GM23338 (cell line): ENCODE results near the gene FBXO46. TPM values are rescaled to one million over a fixed set of nuclear protein-coding genes. Genes with fewer than 3 reads are reported as not detected.

Experiments used
- ATAC-seq: fragments of 200-7000 bp; cut with Tn5 transposase; 3 replicates; pipeline ENCODE4 v1.9.1; 2020
- DNase-seq: peaks from one replicate; pipeline ENCODE4 v3.0.0-alpha.2; 2015; ENCODE audit warnings: low spot score
- H2AFZ ChIP-seq: fragments of 200-600 bp; sonication (generic); 2 replicates; pipeline ENCODE4 v1.8.0; 2016; ENCODE audit warnings: antibody characterized with exemption, mild to moderate bottlenecking, moderate library complexity
- H3F3A ChIP-seq: fragments of 200-600 bp; sonication (generic); replicated peaks from 2 replicates; pipeline ENCODE4 v1.8.0; 2017; ENCODE audit warnings: antibody characterized with exemption, mixed run types, low read depth
- H3K27ac ChIP-seq: fragments of 200-600 bp; sonication (generic); 2 replicates; pipeline ENCODE4 v1.6.1; 2016; ENCODE audit warnings: low read depth
- H3K27me3 ChIP-seq: fragments of 200-600 bp; sonication (generic); 2 replicates; pipeline ENCODE4 v1.8.0; 2016; ENCODE audit warnings: mild to moderate bottlenecking, mixed run types, moderate library complexity; ENCODE audit not compliant: insufficient read depth
- H3K36me3 ChIP-seq: fragments of 200-600 bp; sonication (generic); 2 replicates; pipeline ENCODE4 v1.8.0; 2016; ENCODE audit warnings: mild to moderate bottlenecking; ENCODE audit not compliant: insufficient read depth
- H3K4me1 ChIP-seq: fragments of 200-600 bp; sonication (generic); 2 replicates; pipeline ENCODE4 v1.8.0; 2016; ENCODE audit warnings: mild to moderate bottlenecking, moderate library complexity; ENCODE audit not compliant: insufficient read depth
- H3K4me2 ChIP-seq: fragments of 200-600 bp; sonication (generic); 2 replicates; pipeline ENCODE4 v1.7.1; 2017; ENCODE audit warnings: mixed run types
- H3K4me3 ChIP-seq: fragments of 200-600 bp; sonication (generic); 2 replicates; pipeline ENCODE4 v1.6.1; 2016; ENCODE audit warnings: mixed run types
- H3K79me2 ChIP-seq: fragments of 200-600 bp; sonication (generic); replicated peaks from 2 replicates; pipeline ENCODE4 v1.8.0; 2017; ENCODE audit warnings: mild to moderate bottlenecking; ENCODE audit not compliant: insufficient read depth
- H3K9me2 ChIP-seq: fragments of 200-600 bp; sonication (generic); 2 replicates; pipeline ENCODE4 v1.8.0; 2017; ENCODE audit not compliant: insufficient read depth
- H4K20me1 ChIP-seq: fragments of 200-600 bp; sonication (generic); replicated peaks from 2 replicates; pipeline ENCODE4 v1.8.0; 2017; ENCODE audit warnings: mild to moderate bottlenecking; ENCODE audit not compliant: insufficient read depth
- H3K27ac Mint-ChIP-seq: 2 replicates; pipeline ENCODE4 v1.8.0; 2020; ENCODE audit warnings: inconsistent platforms, mild to moderate bottlenecking, moderate library complexity, mixed read lengths
- H3K27me3 Mint-ChIP-seq: 3 replicates; pipeline ENCODE4 v1.8.0; 2022; ENCODE audit warnings: low read depth, mild to moderate bottlenecking, moderate library complexity, mixed read lengths, inconsistent platforms; ENCODE audit not compliant: insufficient read depth, poor library complexity
- H3K36me3 Mint-ChIP-seq: 3 replicates; pipeline ENCODE4 v1.8.0; 2021; ENCODE audit warnings: low read depth, mild to moderate bottlenecking, inconsistent platforms, moderate library complexity, mixed read lengths
- H3K4me1 Mint-ChIP-seq: 3 replicates; pipeline ENCODE4 v1.8.0; 2020; ENCODE audit warnings: mild to moderate bottlenecking, inconsistent platforms, mixed read lengths
- H3K4me3 Mint-ChIP-seq: 3 replicates; pipeline ENCODE4 v1.8.0; 2021; ENCODE audit warnings: moderate library complexity, mild to moderate bottlenecking, inconsistent platforms, mixed read lengths
- H3K9me3 Mint-ChIP-seq: 3 replicates; pipeline ENCODE4 v1.8.0; 2020; ENCODE audit warnings: moderate library complexity, mild to moderate bottlenecking, inconsistent platforms, mixed read lengths
- CREB1 ChIP-seq: fragments of 250-450 bp; sonication (Bioruptor Pico); IDR thresholded peaks from 2 replicates; pipeline ENCODE4 v1.5.0; 2020; ENCODE audit warnings: low read depth, mild to moderate bottlenecking, moderate library complexity
- CTCF ChIP-seq, 2 experiments: fragments of 200-600 bp in 1 of 2; sonication (generic) in 1 of 2; conservative IDR thresholded peaks; 2 replicates each; pipeline versions ENCODE4 v1.5.1 to v1.6.1; 2016 to 2017; ENCODE audit warnings: antibody characterized with exemption in 2 of 2, low read depth in 2 of 2, mild to moderate bottlenecking in 2 of 2, moderate library complexity in 1 of 2
- ETS1 ChIP-seq: IDR thresholded peaks from 2 replicates; pipeline ENCODE4 v1.6.1; 2016; ENCODE audit warnings: antibody characterized with exemption
- EZH2 ChIP-seq: fragments of 200-600 bp; sonication (generic); IDR thresholded peaks from one replicate; pipeline ENCODE4 v1.8.0; 2017; ENCODE audit warnings: antibody characterized with exemption, mild to moderate bottlenecking, low read depth; ENCODE audit not compliant: unreplicated experiment
- EZH2phosphoT487 ChIP-seq: fragments of 200-600 bp; sonication (generic); IDR thresholded peaks from one replicate; pipeline ENCODE4 v1.8.1; 2018; ENCODE audit warnings: antibody characterized with exemption; ENCODE audit not compliant: unreplicated experiment
- JUNB ChIP-seq: IDR thresholded peaks from one replicate; pipeline ENCODE4 v1.6.1; 2016; ENCODE audit warnings: antibody characterized with exemption; ENCODE audit not compliant: unreplicated experiment
- NANOG ChIP-seq: IDR thresholded peaks from 2 replicates; pipeline ENCODE4 v1.6.1; 2016; ENCODE audit warnings: antibody characterized with exemption, borderline replicate concordance
- POLR2AphosphoS5 ChIP-seq: IDR thresholded peaks from 2 replicates; pipeline ENCODE4 v1.6.1; 2016; ENCODE audit warnings: antibody characterized with exemption, low read depth
- REST ChIP-seq: IDR thresholded peaks from one replicate; pipeline ENCODE4 v1.6.1; 2018; ENCODE audit warnings: antibody characterized with exemption; ENCODE audit not compliant: unreplicated experiment
- STAT1 ChIP-seq: IDR thresholded peaks from one replicate; pipeline ENCODE4 v1.6.1; 2016; ENCODE audit warnings: antibody characterized with exemption; ENCODE audit not compliant: unreplicated experiment
- ZNF114 ChIP-seq: fragments of 250-450 bp; sonication (Bioruptor Pico); IDR thresholded peaks from 2 replicates; pipeline ENCODE4 v1.5.0; 2020; ENCODE audit warnings: mild to moderate bottlenecking, moderate library complexity
- ZNF331 ChIP-seq: fragments of 250-450 bp; sonication (Bioruptor Pico); IDR thresholded peaks from 2 replicates; pipeline ENCODE4 v1.5.0; 2020; ENCODE audit warnings: low read depth, mild to moderate bottlenecking, moderate library complexity
- ZNF462 ChIP-seq: fragments of 250-450 bp; sonication (Bioruptor Pico); IDR thresholded peaks from 2 replicates; pipeline ENCODE4 v1.5.0; 2020; ENCODE audit warnings: mild to moderate bottlenecking, moderate library complexity
- polyA plus RNA-seq: library from polyadenylated mRNA; unstranded; fragments of >200 nt; fragmentation: Nextera tagmentation; extraction: Ambion mirVana; gene quantifications from 2 replicates; pipeline ENCODE4 v1.2.1, GENCODE V29; 2016
- total RNA-seq: library from RNA; depleted of rRNA; stranded (reverse); fragments of >200 nt; shearing (Covaris generic); gene quantifications from 2 replicates; pipeline ENCODE4 v1.2.3, GENCODE V29; 2014

Gene FBXO46
- total and polyA plus RNA-seq, 2 experiments from 2014 or later: 9.4 to 35.8 TPM

- ATAC-seq (peak; percentile 38; the same call in 2 of the 3 replicates), DNase-seq (no peak)
- Histone ChIP-seq H3K27me3 (no peaks in the 10 kb centered on the region), H3K27ac (no peak overlapping the region), H4K20me1 (no peaks in the 10 kb centered on the region), H3K4me3 (no peak overlapping the region), H3K9me2 (no peaks in the 10 kb centered on the region; the same call in 1 of the 2 replicates), H3K79me2 (no peaks in the 10 kb centered on the region), H3K4me2 (no peak overlapping the region), H3F3A (0 out of 2 replicates have a peak, but pooled peaks cover 7% of the 10 kb centered on the region), H3K4me1 (no peaks in the 10 kb centered on the region; the same call in 1 of the 2 replicates), H3K36me3 (no peaks in the 10 kb centered on the region), H2AFZ (0 out of 2 replicates have a peak overlapping the region, but pooled peaks have one; percentile 66)
- H3K4me3 Mint-ChIP-seq: no peak overlapping the region
- H3K9me3 Mint-ChIP-seq: no peaks in the 10 kb centered on the region
- H3K27ac Mint-ChIP-seq: no peak overlapping the region
- no peaks in the 10 kb centered on the region; the same call in 2 of the 3 replicates for H3K4me1 Mint-ChIP-seq
- TF ChIP-seq NANOG (no peak), ZNF331 (CRISPR knock-in tag) (no peak), REST (no peak), EZH2 (no peak), ZNF114 (CRISPR knock-in tag) (no peak), POLR2AphosphoS5 (no peak), STAT1 (no peak), CREB1 (no peak), JUNB (no peak), ZNF462 (CRISPR knock-in tag) (no peak), CTCF (conservative IDR thresholded peaks at IDR 0.05; ENCODE audit: low read depth in 2 of 2) (no peak), ETS1 (no peak), EZH2phosphoT487 (no peak)
- no peaks in the 10 kb centered on the region for H3K36me3 Mint-ChIP-seq
- H3K27me3 Mint-ChIP-seq: peaks cover 8% of the 10 kb centered on the region
Measured at GRCh38 chr19:45742969-45743368, 12.3 kb upstream of the FBXO46 start.
